ENCODE data around the gene TGM3.

Gene TGM3

GRCh38 chr20:2378893-2379292, 83.1 kb downstream of the TGM3 start:
- no peak for DNase-seq (ENCODE audit: low read depth in 2 of 2, low spot score in 1 of 2)

DNA sequence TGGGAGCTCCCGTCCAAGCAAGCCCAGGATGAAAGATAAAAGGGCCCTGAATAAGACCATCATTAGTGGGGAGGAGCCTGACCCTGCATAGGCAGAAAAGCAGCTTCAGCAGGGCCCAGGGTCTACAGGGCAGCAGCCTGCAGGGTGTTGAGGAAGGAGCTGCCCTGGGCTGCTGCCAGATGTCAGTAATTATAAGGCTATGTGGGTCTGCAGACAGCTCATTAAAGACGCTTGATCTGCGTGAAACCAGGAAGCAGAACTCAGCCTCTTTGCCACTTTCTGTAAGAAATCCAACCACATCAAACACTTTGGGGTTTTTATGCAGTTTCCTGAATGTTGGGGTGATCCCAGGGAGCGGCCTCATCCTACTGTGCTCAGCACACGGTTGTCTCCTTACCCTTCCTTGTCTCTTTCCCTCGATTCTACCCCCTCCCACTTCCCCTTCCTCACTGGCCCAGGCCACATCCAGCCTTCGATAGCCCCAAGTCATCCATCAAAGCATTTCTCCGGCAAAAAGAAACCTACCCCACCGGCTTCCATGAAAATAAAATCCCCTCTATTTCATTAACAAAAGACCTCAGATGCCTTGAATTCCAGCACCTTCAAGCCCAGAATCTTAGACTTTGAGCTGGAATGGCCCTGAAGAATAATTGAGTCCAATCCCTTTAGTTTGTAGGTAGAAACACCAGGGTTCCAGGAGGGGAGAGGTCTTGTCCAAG, 83.9 kb downstream of the TGM3 start:
- DNase-seq (ENCODE audit: low read depth in 2 of 2, low spot score in 1 of 2), result no peak

DNA sequence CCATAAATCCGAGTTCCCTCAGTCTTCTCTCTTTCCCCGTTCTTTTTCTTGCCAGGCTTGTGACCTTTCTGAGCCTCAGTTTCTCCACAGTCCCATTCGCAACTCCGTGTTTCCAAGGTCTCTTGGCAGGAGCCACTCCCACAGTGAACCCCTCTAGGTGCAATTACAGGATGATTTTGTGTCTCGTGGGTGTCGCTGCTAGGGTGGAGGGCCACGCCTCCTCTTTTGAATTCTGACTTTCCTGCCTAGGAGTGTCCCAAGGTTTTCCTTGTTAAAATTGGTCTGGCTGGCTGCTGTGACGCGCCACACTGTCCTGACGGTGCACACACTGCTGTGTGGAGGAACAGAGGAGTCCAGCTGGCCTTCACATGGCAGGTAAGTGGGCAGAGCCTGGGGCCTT, 84.8 kb downstream of the TGM3 start, which contains the start of gene TGM6:
TGM6 (plus strand) TSS at position 301 of the 400 bp plus-strand sequence; CDS start at position 369, 68 bp downstream.
- DNase-seq (ENCODE audit: low read depth in 2 of 2, low spot score in 1 of 2), result no peak

- DNase-seq (ENCODE audit: low read depth in 2 of 2, low spot score in 1 of 2), result no peak
Observed at GRCh38 chr20:2381303-2381702, 85.5 kb downstream of the TGM3 start.

- no peak for DNase-seq (ENCODE audit: low read depth in 2 of 2, low spot score in 1 of 2)
Observed at GRCh38 chr20:2382833-2383232, 87.0 kb downstream of the TGM3 start.

DNA sequence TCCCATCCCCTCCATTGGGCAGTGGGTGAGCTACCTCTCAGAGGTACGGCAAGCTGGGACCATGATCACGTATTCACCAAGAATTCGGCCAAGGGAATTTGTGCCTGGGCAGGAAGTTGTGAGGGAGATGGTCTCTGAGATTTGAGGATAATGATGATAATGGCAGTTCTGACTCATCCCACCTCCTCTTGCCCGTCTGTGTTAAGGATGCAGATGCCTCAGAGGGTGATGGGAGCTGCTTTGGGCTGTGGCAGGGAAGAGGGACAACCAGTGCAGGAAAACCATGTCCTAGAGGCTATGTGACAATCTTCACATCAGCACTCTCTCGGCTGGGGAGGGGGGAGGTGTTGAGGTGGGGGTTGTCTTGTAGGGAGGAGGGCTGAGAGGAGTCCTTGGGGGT, 89.2 kb downstream of the TGM3 start:
- no peak for DNase-seq (ENCODE audit: low read depth in 2 of 2, low spot score in 1 of 2)

DNA sequence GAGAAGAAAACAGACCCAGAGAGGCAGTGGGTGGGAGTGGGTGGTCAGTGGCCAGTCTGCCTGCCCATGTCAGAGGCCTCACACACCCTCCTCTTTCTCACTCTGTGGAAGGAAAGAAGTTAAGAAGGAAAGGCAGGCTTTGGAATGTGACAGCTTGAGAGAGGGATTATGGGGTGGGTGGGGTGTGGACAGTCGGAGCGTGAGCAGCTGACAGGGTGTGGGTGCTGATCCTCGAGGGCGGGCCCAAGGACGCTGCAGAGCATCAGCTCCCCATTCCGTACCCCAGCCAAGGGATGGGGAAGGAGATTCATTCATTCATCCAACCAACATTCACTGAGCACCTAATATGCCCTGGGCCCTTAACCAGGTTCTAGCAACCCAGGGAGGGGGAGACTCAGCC, 89.7 kb downstream of the TGM3 start:
- DNase-seq (ENCODE audit: low read depth in 2 of 2, low spot score in 1 of 2), result no peak

- no peak for DNase-seq (ENCODE audit: low read depth in 2 of 2, low spot score in 1 of 2)
Observed at GRCh38 chr20:2386516-2387179, 90.8 kb downstream of the TGM3 start.

- DNase-seq (ENCODE audit: low read depth in 2 of 2, low spot score in 1 of 2), result peak; percentile 9 to 13
Observed at GRCh38 chr20:2387180-2387577, 91.4 kb downstream of the TGM3 start.

DNA sequence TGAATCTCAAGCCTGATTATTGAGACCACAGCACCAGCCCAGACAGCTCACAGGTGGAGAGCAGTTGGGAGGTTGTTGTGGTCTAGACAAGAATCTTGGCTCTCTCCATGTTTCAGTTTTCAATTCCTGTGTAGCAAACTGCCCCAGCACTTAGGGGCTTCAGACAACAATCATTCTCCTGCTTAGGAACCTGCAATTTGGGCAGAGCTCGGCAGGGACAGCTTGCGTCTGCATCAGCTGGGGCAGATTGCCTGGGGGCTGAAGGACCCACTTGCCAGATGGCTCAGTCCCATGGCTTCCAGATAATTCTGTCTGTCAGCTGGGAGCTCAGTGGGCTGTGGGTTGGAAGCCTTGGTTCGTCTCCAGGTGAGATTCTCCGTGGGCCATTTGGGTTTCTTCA, 91.8 kb downstream of the TGM3 start:
- no peak for DNase-seq (ENCODE audit: low read depth in 2 of 2, low spot score in 1 of 2)

Measured in stimulated activated CD8-positive, alpha-beta memory T cell treated with anti-CD3 and anti-CD28 coated beads, Interleukin-4, amount 100 ng/mL, for 4 hours (primary cell).